ENCODE data around the gene CFAP54. TPM values are rescaled to one million over a fixed set of nuclear protein-coding genes. Genes with fewer than 3 reads are reported as not detected.
A peak's percentile ranks its signal among the peaks of the same experiment; 100 is the strongest.

Gene CFAP54
- total RNA-seq, 2 donors from 2014 or later = 0.28 TPM; not detected in 1

DNA sequence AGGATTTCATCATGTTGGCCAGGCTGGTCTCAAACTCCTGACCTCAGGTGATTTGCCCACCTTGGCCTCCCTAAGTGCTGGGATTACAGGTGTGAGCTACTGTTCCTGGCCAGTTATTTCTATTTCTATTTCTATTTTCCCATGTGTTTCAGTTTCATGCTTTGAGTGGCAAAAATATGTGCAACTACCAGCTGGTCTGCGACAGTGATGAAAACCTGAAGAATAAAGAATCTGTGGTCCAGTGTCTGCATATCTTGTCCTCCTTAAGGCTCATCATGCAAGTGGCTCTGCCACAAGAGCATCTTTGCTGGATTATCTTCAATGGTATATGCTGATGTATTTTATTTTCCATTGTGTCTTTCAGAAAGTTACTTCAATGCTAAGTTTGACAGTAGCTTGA is 17.4 kb downstream of the CFAP54 start:
- Histone ChIP-seq H3K36me3 (no peaks in the 10 kb centered on the region), H3K4me3 (no peak overlapping the region), H3K9me3 (no peaks in the 10 kb centered on the region), H3K27me3 (no peaks in the 10 kb centered on the region), H3K27ac (no peak overlapping the region), H3K4me1 (peaks cover 0 to 11% of the 10 kb centered on the region in 2 donors)
- TF ChIP-seq, protein P1, sequence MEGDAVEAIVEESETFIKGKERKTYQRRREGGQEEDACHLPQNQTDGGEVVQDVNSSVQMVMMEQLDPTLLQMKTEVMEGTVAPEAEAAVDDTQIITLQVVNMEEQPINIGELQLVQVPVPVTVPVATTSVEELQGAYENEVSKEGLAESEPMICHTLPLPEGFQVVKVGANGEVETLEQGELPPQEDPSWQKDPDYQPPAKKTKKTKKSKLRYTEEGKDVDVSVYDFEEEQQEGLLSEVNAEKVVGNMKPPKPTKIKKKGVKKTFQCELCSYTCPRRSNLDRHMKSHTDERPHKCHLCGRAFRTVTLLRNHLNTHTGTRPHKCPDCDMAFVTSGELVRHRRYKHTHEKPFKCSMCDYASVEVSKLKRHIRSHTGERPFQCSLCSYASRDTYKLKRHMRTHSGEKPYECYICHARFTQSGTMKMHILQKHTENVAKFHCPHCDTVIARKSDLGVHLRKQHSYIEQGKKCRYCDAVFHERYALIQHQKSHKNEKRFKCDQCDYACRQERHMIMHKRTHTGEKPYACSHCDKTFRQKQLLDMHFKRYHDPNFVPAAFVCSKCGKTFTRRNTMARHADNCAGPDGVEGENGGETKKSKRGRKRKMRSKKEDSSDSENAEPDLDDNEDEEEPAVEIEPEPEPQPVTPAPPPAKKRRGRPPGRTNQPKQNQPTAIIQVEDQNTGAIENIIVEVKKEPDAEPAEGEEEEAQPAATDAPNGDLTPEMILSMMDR (IDR thresholded peaks at IDR 0.05) = no peak
- no peak for DNase-seq (ENCODE audit: low spot score)

DNA sequence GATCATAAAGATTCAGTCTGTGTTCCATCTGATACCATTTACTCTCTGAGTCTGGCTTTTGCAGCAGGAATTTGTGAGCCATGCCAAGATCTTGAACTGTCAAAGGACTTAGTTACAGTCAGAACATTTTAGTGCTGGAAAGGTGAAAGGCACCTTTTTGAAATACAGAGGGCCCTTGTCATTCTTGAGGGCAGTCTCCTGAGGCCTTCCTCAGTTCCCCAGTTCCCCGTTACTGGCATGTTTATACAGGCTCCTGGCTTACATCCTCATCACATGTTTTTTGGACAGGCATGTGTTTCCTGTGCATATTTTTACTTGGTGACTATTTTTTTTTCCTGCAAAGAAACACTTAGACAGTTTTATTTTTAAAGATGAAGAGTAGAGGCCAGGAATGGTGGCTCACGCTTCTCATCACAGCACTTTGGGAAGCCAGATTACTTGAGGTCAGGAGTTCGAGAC is 21.0 kb downstream of the CFAP54 start:
- Histone ChIP-seq H3K4me1 (peaks cover 0 to 10% of the 10 kb centered on the region in 2 donors), H3K27me3 (no peaks in the 10 kb centered on the region), H3K27ac (peak overlapping the region in 1 of 2 donors; percentile 48), H3K4me3 (no peak overlapping the region), H3K9me3 (no peaks in the 10 kb centered on the region), H3K36me3 (no peaks in the 10 kb centered on the region)
- TF ChIP-seq, protein P1 (IDR thresholded peaks at IDR 0.05) = no peak
- no peak for DNase-seq (ENCODE audit: low spot score)

DNA sequence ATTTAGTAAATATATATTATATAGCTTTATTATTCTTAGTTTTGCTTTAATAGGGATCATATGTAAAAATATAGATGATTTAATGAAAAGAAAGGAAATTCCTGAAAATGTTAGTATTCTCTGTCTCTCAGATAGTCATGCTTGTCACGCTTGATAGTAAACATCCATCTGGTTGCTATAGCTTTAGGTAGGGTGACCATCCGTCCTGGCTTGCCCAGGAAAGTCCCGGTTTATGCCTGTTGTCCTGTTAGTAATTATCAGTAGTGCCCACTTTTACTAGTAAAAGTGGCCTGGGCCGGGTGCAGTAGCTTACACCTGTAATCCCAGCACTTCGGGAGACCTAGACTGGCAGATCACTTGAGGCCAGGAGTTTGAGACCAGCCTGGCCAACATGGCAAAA is 23.8 kb downstream of the CFAP54 start:
- no peak overlapping the region for H3K27ac ChIP-seq
- no peak for DNase-seq (ENCODE audit: low spot score)
- no peaks in the 10 kb centered on the region for H3K36me3 ChIP-seq
- no peak overlapping the region for H3K4me3 ChIP-seq
- H3K4me1 ChIP-seq = peaks cover 0 to 10% of the 10 kb centered on the region in 2 donors
- no peaks in the 10 kb centered on the region for H3K9me3 ChIP-seq
- H3K27me3 ChIP-seq = no peaks in the 10 kb centered on the region
- TF ChIP-seq, protein P1 (IDR thresholded peaks at IDR 0.05) = no peak

DNA sequence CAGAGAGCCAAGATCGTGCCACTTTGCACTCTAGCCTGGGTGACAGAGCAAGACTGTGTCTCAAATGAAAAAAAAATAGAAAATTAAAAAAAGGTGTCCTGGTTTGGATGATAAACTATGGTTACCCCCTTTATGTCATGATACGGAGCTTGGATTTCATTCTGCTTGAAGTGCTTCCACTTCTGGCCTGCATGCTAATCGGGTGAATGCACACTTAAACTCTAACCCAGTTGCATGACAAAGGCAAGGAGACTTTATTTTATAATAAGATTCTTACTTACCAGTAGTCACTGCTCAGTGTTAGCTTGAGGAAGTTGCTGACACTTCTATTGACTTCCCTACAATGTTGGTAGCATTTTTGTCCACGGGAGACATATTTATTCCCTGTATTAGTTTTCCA is 24.3 kb downstream of the CFAP54 start:
- DNase-seq (ENCODE audit: low spot score) = no peak
- Histone ChIP-seq H3K4me1 (peaks cover 0 to 10% of the 10 kb centered on the region in 2 donors), H3K4me3 (no peak overlapping the region), H3K9me3 (no peaks in the 10 kb centered on the region), H3K27ac (no peak overlapping the region), H3K36me3 (no peaks in the 10 kb centered on the region), H3K27me3 (no peaks in the 10 kb centered on the region)
- TF ChIP-seq, protein P1 (IDR thresholded peaks at IDR 0.05) = no peak

DNA sequence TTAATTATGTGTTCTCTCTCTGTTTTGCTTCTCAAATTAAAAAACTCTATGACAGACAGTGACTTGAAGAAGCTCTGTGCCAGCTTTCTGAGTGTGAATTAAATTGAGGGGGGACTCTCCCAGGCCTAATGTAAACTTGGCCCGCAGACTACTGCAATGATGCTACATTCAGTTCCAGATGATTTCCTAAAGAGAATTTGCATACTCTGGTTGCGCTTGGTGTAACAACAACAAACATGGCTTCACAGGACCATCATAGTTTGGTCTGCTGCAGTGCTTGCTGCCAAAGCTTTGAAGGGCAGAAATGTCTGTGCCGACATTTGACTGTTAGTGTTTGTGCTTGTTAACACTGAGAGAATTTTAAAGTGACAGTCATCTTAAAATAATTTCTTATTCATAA is 25.0 kb downstream of the CFAP54 start:
- DNase-seq (ENCODE audit: low spot score) = no peak
- no peaks in the 10 kb centered on the region for H3K9me3 ChIP-seq
- no peaks in the 10 kb centered on the region for H3K36me3 ChIP-seq
- peaks cover 0 to 10% of the 10 kb centered on the region in 2 donors for H3K4me1 ChIP-seq
- H3K27ac ChIP-seq = no peak overlapping the region
- TF ChIP-seq, protein P1 (IDR thresholded peaks at IDR 0.05) = no peak
- no peaks in the 10 kb centered on the region for H3K27me3 ChIP-seq
- no peak overlapping the region for H3K4me3 ChIP-seq

All from right atrium auricular region (tissue), 2 donors.